ENCODE measurements around the gene RASSF3.

Gene RASSF3

DNA sequence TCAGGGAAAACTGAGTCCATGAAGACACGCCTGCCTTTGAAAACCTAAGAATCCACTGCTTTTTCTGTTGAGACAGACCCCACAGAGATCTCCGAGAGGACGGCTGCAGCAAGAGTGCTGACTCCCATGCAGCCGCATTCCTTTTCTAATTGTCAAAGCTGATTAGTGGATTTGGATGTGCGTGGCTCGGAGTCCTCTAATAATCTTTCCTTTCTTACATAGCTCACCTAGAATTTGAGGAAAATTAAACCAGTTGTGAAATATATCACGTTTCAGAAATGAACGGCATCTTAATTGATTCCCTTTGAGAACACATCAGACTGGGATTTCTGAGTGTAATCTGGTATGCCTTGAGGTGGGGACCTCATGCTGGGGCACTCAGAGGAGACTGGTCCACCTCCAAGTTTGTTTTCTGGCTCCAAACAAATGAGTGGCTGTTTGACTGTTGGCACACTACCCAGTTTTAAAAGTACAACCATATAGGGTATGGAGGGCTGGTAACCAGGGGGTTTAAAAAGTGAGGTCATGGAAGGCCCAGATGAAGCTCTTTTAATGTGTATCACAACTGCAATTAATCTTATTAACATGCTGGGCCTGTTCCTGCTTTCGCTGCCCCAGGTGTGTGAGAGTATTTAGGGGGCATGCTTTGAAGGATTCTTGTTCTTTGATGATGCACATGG lies 63.3 kb downstream of the RASSF3 start:
- H3K79me2 ChIP-seq (ENCODE audit: low read length), result peaks cover 96% of the 10 kb centered on the region
- peaks cover 4% of the 10 kb centered on the region for H3K36me3 ChIP-seq (replicated peaks; ENCODE audit: low read depth, low read length)
- peaks cover 28% of the 10 kb centered on the region for H3K4me1 ChIP-seq (ENCODE audit: low read length)
- H3K27me3 ChIP-seq (ENCODE audit: low read depth, low read length), result no peaks in the 10 kb centered on the region
- H3K9ac ChIP-seq (ENCODE audit: low read length), result no peak overlapping the region
- no peak overlapping the region for H3K4me2 ChIP-seq (ENCODE audit: low read length)
- H4K20me1 ChIP-seq (ENCODE audit: insufficient read depth, low read length), result peaks cover 95% of the 10 kb centered on the region
- no peak overlapping the region for H3K27ac ChIP-seq (ENCODE audit: low read length)
- no peak overlapping the region for H2AFZ ChIP-seq (ENCODE audit: low read depth, low read length)
- no peaks in the 10 kb centered on the region for H3K9me3 ChIP-seq (ENCODE audit: insufficient read depth, low read length)
- H3K4me3 ChIP-seq (ENCODE audit: low read length), result no peak overlapping the region
- no peak for TF ChIP-seq EZH2phosphoT487 (IDR thresholded peaks at IDR 0.05; ENCODE audit: low read depth)
- TF ChIP-seq, protein P1, sequence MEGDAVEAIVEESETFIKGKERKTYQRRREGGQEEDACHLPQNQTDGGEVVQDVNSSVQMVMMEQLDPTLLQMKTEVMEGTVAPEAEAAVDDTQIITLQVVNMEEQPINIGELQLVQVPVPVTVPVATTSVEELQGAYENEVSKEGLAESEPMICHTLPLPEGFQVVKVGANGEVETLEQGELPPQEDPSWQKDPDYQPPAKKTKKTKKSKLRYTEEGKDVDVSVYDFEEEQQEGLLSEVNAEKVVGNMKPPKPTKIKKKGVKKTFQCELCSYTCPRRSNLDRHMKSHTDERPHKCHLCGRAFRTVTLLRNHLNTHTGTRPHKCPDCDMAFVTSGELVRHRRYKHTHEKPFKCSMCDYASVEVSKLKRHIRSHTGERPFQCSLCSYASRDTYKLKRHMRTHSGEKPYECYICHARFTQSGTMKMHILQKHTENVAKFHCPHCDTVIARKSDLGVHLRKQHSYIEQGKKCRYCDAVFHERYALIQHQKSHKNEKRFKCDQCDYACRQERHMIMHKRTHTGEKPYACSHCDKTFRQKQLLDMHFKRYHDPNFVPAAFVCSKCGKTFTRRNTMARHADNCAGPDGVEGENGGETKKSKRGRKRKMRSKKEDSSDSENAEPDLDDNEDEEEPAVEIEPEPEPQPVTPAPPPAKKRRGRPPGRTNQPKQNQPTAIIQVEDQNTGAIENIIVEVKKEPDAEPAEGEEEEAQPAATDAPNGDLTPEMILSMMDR (IDR thresholded peaks at IDR 0.05; ENCODE audit: low read depth, low read length), result no peak

DNA sequence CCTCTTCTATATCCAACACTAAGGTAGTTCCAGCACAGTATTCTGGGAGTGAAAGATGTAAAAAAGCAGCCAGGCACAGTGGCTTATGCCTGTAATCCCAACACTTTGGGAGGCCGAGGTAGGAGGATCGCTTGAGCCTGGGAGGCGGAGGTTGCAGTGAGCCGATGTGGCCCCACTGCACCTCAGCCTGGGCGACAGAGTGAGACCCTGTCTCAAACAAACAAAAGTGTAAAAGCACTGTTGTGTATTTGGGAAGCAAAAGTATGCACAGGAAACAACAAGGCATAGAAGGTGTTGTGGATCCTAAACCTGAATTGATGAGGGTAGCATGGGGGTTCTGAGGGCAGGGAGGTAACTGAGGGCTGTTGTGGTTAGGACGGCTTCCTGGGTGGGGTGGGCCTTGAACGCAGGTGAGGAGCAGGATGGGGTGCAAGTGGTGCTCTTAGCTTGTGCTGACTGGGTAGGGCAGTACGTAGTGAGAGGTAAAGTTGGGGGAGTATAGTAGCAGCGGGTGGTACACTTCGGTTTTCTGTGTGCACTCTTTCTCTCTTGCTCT lies 64.2 kb downstream of the RASSF3 start:
- Histone ChIP-seq H3K9me3 (ENCODE audit: insufficient read depth, low read length) (no peaks in the 10 kb centered on the region), H3K4me2 (ENCODE audit: low read length) (no peak overlapping the region), H3K4me3 (ENCODE audit: low read length) (no peak overlapping the region), H3K36me3 (replicated peaks; ENCODE audit: low read depth, low read length) (peaks cover 4% of the 10 kb centered on the region), H3K79me2 (ENCODE audit: low read length) (peaks cover 96% of the 10 kb centered on the region), H4K20me1 (ENCODE audit: insufficient read depth, low read length) (peaks cover 95% of the 10 kb centered on the region), H3K4me1 (ENCODE audit: low read length) (peaks cover 27% of the 10 kb centered on the region), H3K9ac (ENCODE audit: low read length) (no peak overlapping the region), H3K27ac (ENCODE audit: low read length) (no peak overlapping the region), H2AFZ (ENCODE audit: low read depth, low read length) (no peak overlapping the region), H3K27me3 (ENCODE audit: low read depth, low read length) (no peaks in the 10 kb centered on the region)
- TF ChIP-seq EZH2phosphoT487 (IDR thresholded peaks at IDR 0.05; ENCODE audit: low read depth), result no peak
- TF ChIP-seq, protein P1 (IDR thresholded peaks at IDR 0.05; ENCODE audit: low read depth, low read length), result no peak

DNA sequence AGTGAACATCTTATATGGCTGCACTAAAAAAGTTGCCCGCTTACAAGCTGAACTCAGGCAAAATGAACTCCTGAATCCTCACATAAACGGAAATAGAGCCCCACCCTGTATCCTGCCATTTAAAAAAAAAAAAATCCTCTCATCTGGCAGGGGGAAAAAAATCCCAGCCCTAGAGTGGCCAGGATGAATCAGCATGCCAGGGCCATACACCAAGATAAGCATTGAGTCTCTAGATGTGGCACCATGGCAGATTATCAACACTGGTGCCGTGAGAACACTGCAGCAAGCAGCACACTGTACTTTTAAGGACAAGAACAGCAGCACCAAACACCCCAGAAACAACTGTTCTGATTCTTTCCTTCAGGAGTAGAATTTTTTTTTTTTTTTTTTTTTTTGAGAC lies 65.5 kb downstream of the RASSF3 start:
- no peak overlapping the region for H3K27ac ChIP-seq (ENCODE audit: low read length)

DNA sequence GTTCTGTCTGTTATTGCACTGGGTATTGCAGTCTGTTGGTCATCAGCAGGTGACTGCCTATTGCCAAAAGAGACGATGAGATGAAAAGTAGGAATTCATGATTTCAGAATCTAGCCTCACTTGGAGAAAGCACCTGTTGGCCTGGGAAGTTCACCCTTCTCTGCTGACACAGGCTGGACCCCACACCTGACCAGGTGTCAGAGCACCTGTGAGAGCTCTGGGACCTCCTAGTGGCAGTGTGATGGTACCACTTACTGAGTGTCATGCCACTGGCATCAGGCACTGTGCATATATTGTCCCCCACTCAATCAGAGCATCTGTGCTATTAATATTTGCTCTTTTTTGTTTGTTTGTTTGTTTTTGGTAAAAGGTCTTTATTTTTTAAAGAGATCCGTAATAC lies 68.0 kb downstream of the RASSF3 start:
- Histone ChIP-seq H4K20me1 (ENCODE audit: insufficient read depth, low read length) (peaks cover 97% of the 10 kb centered on the region), H3K27me3 (ENCODE audit: low read depth, low read length) (no peaks in the 10 kb centered on the region), H3K9me3 (ENCODE audit: insufficient read depth, low read length) (no peaks in the 10 kb centered on the region), H3K79me2 (ENCODE audit: low read length) (peaks cover 98% of the 10 kb centered on the region), H3K4me2 (ENCODE audit: low read length) (no peak overlapping the region), H3K4me3 (ENCODE audit: low read length) (no peak overlapping the region), H3K9ac (ENCODE audit: low read length) (no peak overlapping the region), H3K36me3 (replicated peaks; ENCODE audit: low read depth, low read length) (no peaks in the 10 kb centered on the region), H3K4me1 (ENCODE audit: low read length) (peaks cover 41% of the 10 kb centered on the region), H3K27ac (ENCODE audit: low read length) (no peak overlapping the region), H2AFZ (ENCODE audit: low read depth, low read length) (no peak overlapping the region)
- no peak for TF ChIP-seq EZH2phosphoT487 (IDR thresholded peaks at IDR 0.05; ENCODE audit: low read depth)
- TF ChIP-seq, protein P1 (IDR thresholded peaks at IDR 0.05; ENCODE audit: low read depth, low read length), result peak; percentile 29

More for the DNA sequence above, 65.5 kb downstream of the RASSF3 start:
- H3K27me3 ChIP-seq (ENCODE audit: low read depth, low read length), result no peaks in the 10 kb centered on the region
- no peaks in the 10 kb centered on the region for H3K9me3 ChIP-seq (ENCODE audit: insufficient read depth, low read length)
- H3K4me2 ChIP-seq (ENCODE audit: low read length), result no peak overlapping the region
- H3K9ac ChIP-seq (ENCODE audit: low read length), result no peak overlapping the region
- H3K36me3 ChIP-seq (replicated peaks; ENCODE audit: low read depth, low read length), result peaks cover 4% of the 10 kb centered on the region
- H2AFZ ChIP-seq (ENCODE audit: low read depth, low read length), result no peak overlapping the region
- no peak overlapping the region for H3K4me3 ChIP-seq (ENCODE audit: low read length)
- peaks cover 95% of the 10 kb centered on the region for H4K20me1 ChIP-seq (ENCODE audit: insufficient read depth, low read length)
- peaks cover 36% of the 10 kb centered on the region for H3K4me1 ChIP-seq (ENCODE audit: low read length)
- peaks cover 96% of the 10 kb centered on the region for H3K79me2 ChIP-seq (ENCODE audit: low read length)
- no peak for TF ChIP-seq EZH2phosphoT487 (IDR thresholded peaks at IDR 0.05; ENCODE audit: low read depth)
- TF ChIP-seq, protein P1 (IDR thresholded peaks at IDR 0.05; ENCODE audit: low read depth, low read length), result no peak

Data from OCI-LY3 (cell line).